ENCODE data around the gene TMEM59L. TPM values are rescaled to one million over a fixed set of nuclear protein-coding genes. Genes with fewer than 3 reads are reported as not detected.

The TMEM59L gene
- total and polyA plus RNA-seq, 9 of the 15 experiments (the other 6 are each of a cell fraction or from before 2014, with no cell fraction given): 0.37 TPM; not detected in 8

GRCh38 chr19:18571564-18572344 is 40.9 kb upstream of the TMEM59L start, which contains the start of gene UBA52 (continued):
- no peak for TF ChIP-seq FOXM1 (IDR thresholded peaks at IDR 0.05; ENCODE audit: low read depth)
- peak; percentile 83; the same call in 1 of the 2 replicates for TF ChIP-seq FOXM1 (CRISPR knock-in tag; IDR thresholded peaks at IDR 0.05; ENCODE audit: low read depth)
- peak; percentile 99 for TF ChIP-seq POLR2G (IDR thresholded peaks at IDR 0.05; ENCODE audit: low read depth, low read length)
- TF ChIP-seq SRSF3 (IDR thresholded peaks at IDR 0.05; ENCODE audit: insufficient read depth, low read length): no peak
- TF ChIP-seq, protein P1, sequence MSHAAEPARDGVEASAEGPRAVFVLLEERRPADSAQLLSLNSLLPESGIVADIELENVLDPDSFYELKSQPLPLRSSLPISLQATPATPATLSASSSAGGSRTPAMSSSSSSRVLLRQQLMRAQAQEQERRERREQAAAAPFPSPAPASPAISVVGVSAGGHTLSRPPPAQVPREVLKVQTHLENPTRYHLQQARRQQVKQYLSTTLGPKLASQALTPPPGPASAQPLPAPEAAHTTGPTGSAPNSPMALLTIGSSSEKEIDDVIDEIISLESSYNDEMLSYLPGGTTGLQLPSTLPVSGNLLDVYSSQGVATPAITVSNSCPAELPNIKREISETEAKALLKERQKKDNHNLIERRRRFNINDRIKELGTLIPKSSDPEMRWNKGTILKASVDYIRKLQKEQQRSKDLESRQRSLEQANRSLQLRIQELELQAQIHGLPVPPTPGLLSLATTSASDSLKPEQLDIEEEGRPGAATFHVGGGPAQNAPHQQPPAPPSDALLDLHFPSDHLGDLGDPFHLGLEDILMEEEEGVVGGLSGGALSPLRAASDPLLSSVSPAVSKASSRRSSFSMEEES (CRISPR knock-in tag; IDR thresholded peaks at IDR 0.05): peak; percentile 48
- TF ChIP-seq SIN3B (IDR thresholded peaks at IDR 0.05; ENCODE audit: low read depth): peak; percentile 76
- peak; percentile 99 for TF ChIP-seq CREM (IDR thresholded peaks at IDR 0.05; ENCODE audit: low read depth)
- no peak for TF ChIP-seq SMAD3 (CRISPR knock-in tag; conservative IDR thresholded peaks at IDR 0.05)
- 0 out of 2 replicates have a peak, but pooled peaks have one; percentile 45 for TF ChIP-seq ZNF143 (CRISPR knock-in tag; IDR thresholded peaks at IDR 0.05)
- TF ChIP-seq PHB (CRISPR knock-in tag; IDR thresholded peaks at IDR 0.05): peak; percentile 73; the same call in 1 of the 2 replicates
- TF ChIP-seq LEF1 (IDR thresholded peaks at IDR 0.05): no peak
- no peak for TF ChIP-seq SAFB (IDR thresholded peaks at IDR 0.05; ENCODE audit: borderline replicate concordance, low read depth, low read length)
- TF ChIP-seq SLC30A9 (CRISPR knock-in tag; IDR thresholded peaks at IDR 0.05): no peak
- TF ChIP-seq KDM2B (CRISPR knock-in tag; IDR thresholded peaks at IDR 0.05): 0 out of 2 replicates have a peak, but pooled peaks have one; percentile 27
- peak; percentile 97; the same call in 1 of the 2 replicates for TF ChIP-seq KAT7 (CRISPR knock-in tag; IDR thresholded peaks at IDR 0.05; ENCODE audit: borderline replicate concordance)
- TF ChIP-seq RFX1 (IDR thresholded peaks at IDR 0.05): no peak
- TF ChIP-seq EHMT2 (IDR thresholded peaks at IDR 0.05): no peak
- peak; percentile 46; the same call in 1 of the 2 replicates for TF ChIP-seq HNRNPL (IDR thresholded peaks at IDR 0.05; ENCODE audit: low read depth, low read length)
- no peak for TF ChIP-seq MAFF (IDR thresholded peaks at IDR 0.05; ENCODE audit: low read length)
- TF ChIP-seq ATF1 (CRISPR knock-in tag; IDR thresholded peaks at IDR 0.05): peak; percentile 73
- peak; percentile 98 for TF ChIP-seq ATF1 (tag; IDR thresholded peaks at IDR 0.05)
- peak; percentile 60; the same call in 1 of the 2 replicates for TF ChIP-seq ZNF609 (CRISPR knock-in tag; IDR thresholded peaks at IDR 0.05; ENCODE audit: borderline replicate concordance)
- TF ChIP-seq ZBTB12 (CRISPR knock-in tag; IDR thresholded peaks at IDR 0.05): peak; percentile 95
